K562 (cell line): ENCODE measurements around the gene LYPD4. TPM values are rescaled to one million over a fixed set of nuclear protein-coding genes. Genes with fewer than 3 reads are reported as not detected.

ENCODE experiments used
- CAMTA2 ChIP-seq: fragments of 250-450 bp; sonication (Bioruptor Pico); conservative IDR thresholded peaks from 2 replicates; pipeline ENCODE4 v1.5.1; 2022
- CC2D1A ChIP-seq: fragments of 450-650 bp; IDR thresholded peaks from 2 replicates; pipeline ENCODE4 v1.6.1; 2017; ENCODE audit warnings: mild to moderate bottlenecking
- ELF1 ChIP-seq: fragments of 200-800 bp; sonication (Bioruptor generic); IDR thresholded peaks from 2 replicates; pipeline ENCODE4 v1.6.1; 2016; ENCODE audit warnings: missing genetic modification characterization, missing compliant biosample characterization
- ELF4 ChIP-seq: fragments of 450-650 bp; formaldehyde crosslinking; IDR thresholded peaks from 2 replicates; pipeline ENCODE4 v1.4.0; 2022; ENCODE audit warnings: missing genetic modification characterization
- ETS2 ChIP-seq: IDR thresholded peaks from 2 replicates; pipeline ENCODE4 v1.6.1; 2016; ENCODE audit warnings: borderline replicate concordance, missing genetic modification characterization, mild to moderate bottlenecking, moderate library complexity, missing compliant biosample characterization; ENCODE audit not compliant: poor library complexity, severe bottlenecking
- EZH2 ChIP-seq: IDR thresholded peaks from 2 replicates; pipeline ENCODE4 v1.6.1; 2012; ENCODE audit warnings: low read depth, mild to moderate bottlenecking, inconsistent platforms, low read length, borderline replicate concordance
- HNRNPUL1 ChIP-seq: fragments of 200-400 bp; formaldehyde crosslinking; IDR thresholded peaks from 2 replicates; pipeline ENCODE4 v1.6.1; 2017; ENCODE audit warnings: low read length
- MEIS2 ChIP-seq: fragments of 450-650 bp; IDR thresholded peaks from 2 replicates; pipeline ENCODE4 v1.6.1; 2014; ENCODE audit warnings: mild to moderate bottlenecking; ENCODE audit not compliant: partially characterized antibody
- MTA2 ChIP-seq: fragments of 450-650 bp; IDR thresholded peaks from 2 replicates; pipeline ENCODE4 v1.6.1; 2016; ENCODE audit warnings: low read depth
- MYC ChIP-seq, 2 experiments: fragments of 250-450 bp in 1 of 2; sonication (Bioruptor Pico) in 1 of 2; IDR thresholded peaks; 2 replicates each; pipeline versions ENCODE4 v1.5.1 to v1.6.1; 2012 to 2021; ENCODE audit warnings: low read depth in 2 of 2, borderline replicate concordance in 1 of 2, improper control_type of control experiment in 1 of 2, low read length in 1 of 2, mild to moderate bottlenecking in 1 of 2, moderate library complexity in 1 of 2
- NFXL1 ChIP-seq: fragments of 450-650 bp; formaldehyde crosslinking; IDR thresholded peaks from 2 replicates; pipeline ENCODE4 v1.4.0; 2021; ENCODE audit warnings: mild to moderate bottlenecking
- NR2C2 ChIP-seq, 2 experiments: fragments of 200-800 bp in 1 of 2; sonication (Bioruptor generic) in 1 of 2; sonication (generic) in 1 of 2; formaldehyde crosslinking in 1 of 2; IDR thresholded peaks; 2 replicates each; pipeline versions ENCODE4 v1.6.1 to v1.8.0; 2016 to 2022; ENCODE audit warnings: mild to moderate bottlenecking in 1 of 2, missing compliant biosample characterization in 1 of 2, missing genetic modification characterization in 1 of 2, missing genetic modification reagents in 1 of 2
- PRMT5 ChIP-seq: sonication (generic); formaldehyde crosslinking; IDR thresholded peaks from 2 replicates; pipeline ENCODE4 v1.5.0; 2020; ENCODE audit warnings: missing genetic modification reagents
- RBM34 ChIP-seq: fragments of 200-400 bp; formaldehyde crosslinking; IDR thresholded peaks from 2 replicates; pipeline ENCODE4 v1.6.1; 2018; ENCODE audit warnings: low read length, borderline replicate concordance; ENCODE audit not compliant: insufficient read depth
- TAL1 ChIP-seq: fragments of 450-650 bp; IDR thresholded peaks from 2 replicates; pipeline ENCODE4 v1.6.1; 2016; ENCODE audit warnings: mild to moderate bottlenecking
- ZNF165 ChIP-seq: fragments of 250-450 bp; sonication (Bioruptor Pico); IDR thresholded peaks from 2 replicates; pipeline ENCODE4 v1.4.0; 2020; ENCODE audit warnings: borderline replicate concordance
- ZNF696 ChIP-seq: fragments of 250-450 bp; sonication (Bioruptor Pico); conservative IDR thresholded peaks from 2 replicates; pipeline ENCODE4 v1.4.0; 2020; ENCODE audit warnings: mild to moderate bottlenecking, moderate library complexity
- polyA plus RNA-seq, 8 experiments: library from polyadenylated mRNA; depleted of rRNA in 4 of 8; stranded (reverse) in 5 of 8; unstranded in 3 of 8; fragments of >200 nt; fragmentation: Nextera tagmentation in 2 of 8; fragmentation: Illumina TruSeq in 1 of 8; extraction: Ambion mirVana in 2 of 8; extraction: Trizol in 1 of 8; gene quantifications; 2 replicates each; pipeline versions ENCODE4 v1.2.1 to v1.2.3, GENCODE V29; 2011 to 2014; ENCODE audit warnings: inconsistent platforms in 1 of 8, missing spikeins in 1 of 8
- total RNA-seq, 7 experiments: library from RNA; depleted of rRNA in 6 of 7; stranded (reverse); fragments of >200 nt in 6 of 7; fragmentation: Illumina TruSeq in 2 of 7; extraction: Trizol in 2 of 7; gene quantifications; 2 replicates each; pipeline versions ENCODE4 v1.2.1 to v1.2.3, GENCODE V29; 2011 to 2021; ENCODE audit warnings: low replicate concordance in 1 of 7
- TF ChIP-seq, protein P1 (sequence below): fragments of 250-450 bp; sonication (Bioruptor Pico); IDR thresholded peaks from 2 replicates; pipeline ENCODE4 v1.8.0; 2021; ENCODE audit warnings: borderline replicate concordance, mild to moderate bottlenecking, moderate library complexity; ENCODE audit not compliant: poor library complexity, severe bottlenecking
- TF ChIP-seq, protein P2 (sequence below): fragments of 450-650 bp; IDR thresholded peaks from 2 replicates; pipeline ENCODE4 v1.6.1; 2018; ENCODE audit not compliant: partially characterized antibody
- TF ChIP-seq, protein P3 (sequence below): fragments of 250-450 bp; sonication (Bioruptor Pico); IDR thresholded peaks from 2 replicates; pipeline ENCODE4 v1.4.0; 2020; ENCODE audit warnings: mild to moderate bottlenecking, moderate library complexity, borderline replicate concordance

The LYPD4 gene
- total and polyA plus RNA-seq, 9 of the 15 experiments (the other 6 are each of a cell fraction or from before 2014, with no cell fraction given): 0.11 TPM; not detected in 8

GRCh38 chr19:41883821-41884733 is 39.6 kb upstream of the LYPD4 start (continued):
- TF ChIP-seq, protein P1, sequence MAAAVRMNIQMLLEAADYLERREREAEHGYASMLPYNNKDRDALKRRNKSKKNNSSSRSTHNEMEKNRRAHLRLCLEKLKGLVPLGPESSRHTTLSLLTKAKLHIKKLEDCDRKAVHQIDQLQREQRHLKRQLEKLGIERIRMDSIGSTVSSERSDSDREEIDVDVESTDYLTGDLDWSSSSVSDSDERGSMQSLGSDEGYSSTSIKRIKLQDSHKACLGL (CRISPR knock-in tag): no peak
- TF ChIP-seq HNRNPUL1: no peak
- no peak for TF ChIP-seq CC2D1A
- TF ChIP-seq ELF4: 0 out of 2 replicates have a peak, but pooled peaks have one; percentile 46
- peak; percentile 34 for TF ChIP-seq MEIS2
- TF ChIP-seq EZH2: no peak
- TF ChIP-seq PRMT5 (CRISPR knock-in tag): no peak
- 0 out of 2 replicates have a peak, but pooled peaks have one; percentile 38 for TF ChIP-seq CAMTA2 (CRISPR knock-in tag)
- no peak for TF ChIP-seq ETS2 (tag)
- no peak; the same call in 1 of the 2 replicates for TF ChIP-seq MTA2
- no peak for TF ChIP-seq NFXL1 (CRISPR knock-in tag)
- no peak for TF ChIP-seq RBM34
- peak; percentile 81 for TF ChIP-seq MYC (IDR thresholded peaks at IDR 0.05; ENCODE audit: low read depth, low read length)
- TF ChIP-seq MYC (CRISPR knock-in tag; IDR thresholded peaks at IDR 0.05; ENCODE audit: borderline replicate concordance, low read depth): no peak
- TF ChIP-seq NR2C2 (CRISPR knock-in tag; IDR thresholded peaks at IDR 0.05): peak; percentile 25; the same call in 1 of the 2 replicates
- peak; percentile 75; the same call in 1 of the 2 replicates for TF ChIP-seq NR2C2 (tag; IDR thresholded peaks at IDR 0.05)
- no peak for TF ChIP-seq ZNF696
- TF ChIP-seq, protein P2, sequence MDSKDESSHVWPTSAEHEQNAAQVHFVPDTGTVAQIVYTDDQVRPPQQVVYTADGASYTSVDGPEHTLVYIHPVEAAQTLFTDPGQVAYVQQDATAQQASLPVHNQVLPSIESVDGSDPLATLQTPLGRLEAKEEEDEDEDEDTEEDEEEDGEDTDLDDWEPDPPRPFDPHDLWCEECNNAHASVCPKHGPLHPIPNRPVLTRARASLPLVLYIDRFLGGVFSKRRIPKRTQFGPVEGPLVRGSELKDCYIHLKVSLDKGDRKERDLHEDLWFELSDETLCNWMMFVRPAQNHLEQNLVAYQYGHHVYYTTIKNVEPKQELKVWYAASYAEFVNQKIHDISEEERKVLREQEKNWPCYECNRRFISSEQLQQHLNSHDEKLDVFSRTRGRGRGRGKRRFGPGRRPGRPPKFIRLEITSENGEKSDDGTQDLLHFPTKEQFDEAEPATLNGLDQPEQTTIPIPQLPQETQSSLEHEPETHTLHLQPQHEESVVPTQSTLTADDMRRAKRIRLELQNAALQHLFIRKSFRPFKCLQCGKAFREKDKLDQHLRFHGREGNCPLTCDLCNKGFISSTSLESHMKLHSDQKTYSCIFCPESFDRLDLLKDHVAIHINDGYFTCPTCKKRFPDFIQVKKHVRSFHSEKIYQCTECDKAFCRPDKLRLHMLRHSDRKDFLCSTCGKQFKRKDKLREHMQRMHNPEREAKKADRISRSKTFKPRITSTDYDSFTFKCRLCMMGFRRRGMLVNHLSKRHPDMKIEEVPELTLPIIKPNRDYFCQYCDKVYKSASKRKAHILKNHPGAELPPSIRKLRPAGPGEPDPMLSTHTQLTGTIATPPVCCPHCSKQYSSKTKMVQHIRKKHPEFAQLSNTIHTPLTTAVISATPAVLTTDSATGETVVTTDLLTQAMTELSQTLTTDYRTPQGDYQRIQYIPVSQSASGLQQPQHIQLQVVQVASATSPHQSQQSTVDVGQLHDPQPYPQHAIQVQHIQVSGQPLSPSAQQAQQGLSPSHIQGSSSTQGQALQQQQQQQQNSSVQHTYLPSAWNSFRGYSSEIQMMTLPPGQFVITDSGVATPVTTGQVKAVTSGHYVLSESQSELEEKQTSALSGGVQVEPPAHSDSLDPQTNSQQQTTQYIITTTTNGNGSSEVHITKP: peak; percentile 37
- TF ChIP-seq TAL1: no peak
- TF ChIP-seq ZNF165: no peak
- peak; percentile 98 for TF ChIP-seq ELF1 (tag)
- TF ChIP-seq, protein P3, sequence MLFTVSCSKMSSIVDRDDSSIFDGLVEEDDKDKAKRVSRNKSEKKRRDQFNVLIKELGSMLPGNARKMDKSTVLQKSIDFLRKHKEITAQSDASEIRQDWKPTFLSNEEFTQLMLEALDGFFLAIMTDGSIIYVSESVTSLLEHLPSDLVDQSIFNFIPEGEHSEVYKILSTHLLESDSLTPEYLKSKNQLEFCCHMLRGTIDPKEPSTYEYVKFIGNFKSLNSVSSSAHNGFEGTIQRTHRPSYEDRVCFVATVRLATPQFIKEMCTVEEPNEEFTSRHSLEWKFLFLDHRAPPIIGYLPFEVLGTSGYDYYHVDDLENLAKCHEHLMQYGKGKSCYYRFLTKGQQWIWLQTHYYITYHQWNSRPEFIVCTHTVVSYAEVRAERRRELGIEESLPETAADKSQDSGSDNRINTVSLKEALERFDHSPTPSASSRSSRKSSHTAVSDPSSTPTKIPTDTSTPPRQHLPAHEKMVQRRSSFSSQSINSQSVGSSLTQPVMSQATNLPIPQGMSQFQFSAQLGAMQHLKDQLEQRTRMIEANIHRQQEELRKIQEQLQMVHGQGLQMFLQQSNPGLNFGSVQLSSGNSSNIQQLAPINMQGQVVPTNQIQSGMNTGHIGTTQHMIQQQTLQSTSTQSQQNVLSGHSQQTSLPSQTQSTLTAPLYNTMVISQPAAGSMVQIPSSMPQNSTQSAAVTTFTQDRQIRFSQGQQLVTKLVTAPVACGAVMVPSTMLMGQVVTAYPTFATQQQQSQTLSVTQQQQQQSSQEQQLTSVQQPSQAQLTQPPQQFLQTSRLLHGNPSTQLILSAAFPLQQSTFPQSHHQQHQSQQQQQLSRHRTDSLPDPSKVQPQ: no peak
